ENCODE results near the gene IL7R. TPM values are rescaled to one million over a fixed set of nuclear protein-coding genes. Genes with fewer than 3 reads are reported as not detected.
A peak's percentile ranks its signal among the peaks of the same experiment; 100 is the strongest.

The IL7R gene
- total and polyA plus RNA-seq, 2 of the 4 experiments (the other 2 are of a cell fraction) = 40.7 to 71.7 TPM

DNA sequence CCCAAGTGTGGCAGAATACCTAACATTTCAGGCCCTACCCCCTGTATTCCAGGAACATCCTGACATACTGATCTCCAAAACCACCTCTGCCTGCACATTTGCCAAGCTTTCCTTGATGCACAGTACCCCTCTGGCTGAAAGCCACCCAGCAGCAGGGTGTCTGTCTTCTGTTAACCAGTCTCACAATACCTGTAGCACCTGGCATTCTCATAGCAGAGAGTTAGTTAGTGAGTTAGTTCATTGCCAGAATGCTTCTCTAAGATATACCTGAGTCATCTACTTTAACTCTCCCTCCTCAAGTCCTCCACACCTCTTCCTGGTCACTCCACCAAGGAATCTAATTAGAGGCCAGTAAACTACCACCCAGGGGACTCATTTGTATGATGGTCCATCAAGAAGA is 46.1 kb upstream of the IL7R start:
- TF ChIP-seq RCOR1 (IDR thresholded peaks at IDR 0.05; ENCODE audit: insufficient replicate concordance, low read length) (no peak), CEBPB (IDR thresholded peaks at IDR 0.05; ENCODE audit: low read depth, low read length) (no peak), RAD21 (IDR thresholded peaks at IDR 0.05; ENCODE audit: low read length) (no peak), SMC3 (IDR thresholded peaks at IDR 0.05; ENCODE audit: low read depth, low read length) (no peak), RFX5 (IDR thresholded peaks at IDR 0.05; ENCODE audit: low read depth, low read length) (no peak), CHD1 (IDR thresholded peaks at IDR 0.05; ENCODE audit: low read depth, low read length) (no peak), POLR2A (IDR thresholded peaks at IDR 0.05; ENCODE audit: low read depth, low read length) (no peak)
- TF ChIP-seq, protein P1, sequence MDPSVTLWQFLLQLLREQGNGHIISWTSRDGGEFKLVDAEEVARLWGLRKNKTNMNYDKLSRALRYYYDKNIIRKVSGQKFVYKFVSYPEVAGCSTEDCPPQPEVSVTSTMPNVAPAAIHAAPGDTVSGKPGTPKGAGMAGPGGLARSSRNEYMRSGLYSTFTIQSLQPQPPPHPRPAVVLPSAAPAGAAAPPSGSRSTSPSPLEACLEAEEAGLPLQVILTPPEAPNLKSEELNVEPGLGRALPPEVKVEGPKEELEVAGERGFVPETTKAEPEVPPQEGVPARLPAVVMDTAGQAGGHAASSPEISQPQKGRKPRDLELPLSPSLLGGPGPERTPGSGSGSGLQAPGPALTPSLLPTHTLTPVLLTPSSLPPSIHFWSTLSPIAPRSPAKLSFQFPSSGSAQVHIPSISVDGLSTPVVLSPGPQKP (IDR thresholded peaks at IDR 0.05; ENCODE audit: borderline replicate concordance, low read depth, low read length) = no peak
- ChIA-PET POLR2A (ENCODE audit: unreplicated experiment) (no interaction called here), CTCF (no interaction called here)
- Histone ChIP-seq H3K9ac (ENCODE audit: low read depth, low read length) (no peak overlapping the region), H2BK120ac (ENCODE audit: low read depth, low read length) (no peak overlapping the region), H3K4ac (ENCODE audit: low read depth, low read length) (no peak overlapping the region), H3K56ac (ENCODE audit: extremely low read depth, insufficient read depth, low read length) (no peak overlapping the region), H3K14ac (replicated peaks; ENCODE audit: low read depth, low read length) (no peak overlapping the region), H3K36me3 (ENCODE audit: control insufficient read depth, insufficient read depth, low read length) (no peaks in the 10 kb centered on the region), H2AK5ac (ENCODE audit: low read depth, low read length) (no peak overlapping the region), H2AFZ (replicated peaks; ENCODE audit: low read length, poor library complexity) (no peak overlapping the region), H2BK20ac (ENCODE audit: low read depth, low read length) (no peak overlapping the region), H2BK15ac (ENCODE audit: low read depth, low read length) (no peak overlapping the region), H3K79me1 (ENCODE audit: low read depth in 1 of 2, low read length in 2 of 2) (no peaks in the 10 kb centered on the region), H4K5ac (ENCODE audit: low read depth, low read length) (no peak overlapping the region), H3K23ac (ENCODE audit: low read depth, low read length) (no peak overlapping the region), H3K27me3 (ENCODE audit: control insufficient read depth, insufficient read depth, low read length) (no peaks in the 10 kb centered on the region), H4K91ac (ENCODE audit: insufficient read depth, low read depth, low read length) (no peak overlapping the region), H4K8ac (ENCODE audit: low read depth in 2 of 2, low read length in 2 of 2) (no peak overlapping the region), H3K9me1 (ENCODE audit: insufficient read depth, low read length) (no peaks in the 10 kb centered on the region), H4K20me1 (ENCODE audit: insufficient read depth, low read length) (no peaks in the 10 kb centered on the region), H3K27ac (ENCODE audit: insufficient read depth, low read length) (no peak overlapping the region), H3K4me1 (ENCODE audit: control insufficient read depth, insufficient read depth, low read length) (peaks cover 3% of the 10 kb centered on the region), H3K9me3 (ENCODE audit: control insufficient read depth, insufficient read depth, low read length) (no peaks in the 10 kb centered on the region), H3K4me3 (ENCODE audit: insufficient read depth, low read depth, low read length) (no peak overlapping the region), H3K4me2 (ENCODE audit: low read depth, low read length) (no peak overlapping the region), H2BK5ac (ENCODE audit: low read depth, low read length, poor library complexity, severe bottlenecking) (no peak overlapping the region), H2AK9ac (replicated peaks; ENCODE audit: low read depth, low read length, poor library complexity) (no peak overlapping the region), H3K18ac (ENCODE audit: low read depth, low read length) (peak overlapping the region; percentile 2)
- in situ Hi-C loops (cut with MboI; ENCODE audit: low sequenced_read_pairs) = no loop called here
- BruUV-seq (replicated peaks) = no TSS peak
- intact Hi-C loops (cut with micrococcal nuclease) = no loop called here
- dilution Hi-C loops (cut with HindIII; ENCODE audit: low sequenced_read_pairs, unreplicated experiment) = no loop called here
- DNase-seq (no peak), ATAC-seq (ENCODE audit: low read depth) (no peak)
